ENCODE measurements around the gene NUFIP1.
"Not testable (repeated sequence)": the region's sequence is repeated elsewhere in the genome, so short reads cannot be mapped to it uniquely, and the experiment has no call there.

NUFIP1 gene

GRCh38 chr13:44989071-44989889 lies at the start of gene NUFIP1, which contains the start of gene GPALPP1:
TSS of gene NUFIP1 (minus strand) at chr13:44989471. CDS start at chr13:44989436, 35 bp downstream.
TSS of gene GPALPP1 (plus strand) at chr13:44989538. CDS start at chr13:44989655, 117 bp downstream.
- DNase-seq (ENCODE audit: low read depth in 2 of 2), result peak; percentile 93 to 94

GRCh38 chr13:45036206-45036605 lies 46.9 kb upstream of the NUFIP1 start:
- DNase-seq (ENCODE audit: low read depth in 2 of 2), result no peak

- DNase-seq (ENCODE audit: low read depth in 2 of 2), result no peak
These were observed 45.1 kb upstream of the NUFIP1 start for GRCh38 chr13:45034342-45034741.

- DNase-seq (ENCODE audit: low read depth in 2 of 2), result no peak
These were observed 35.6 kb upstream of the NUFIP1 start for GRCh38 chr13:45024847-45025246.

GRCh38 chr13:45021250-45021649 lies 32.0 kb upstream of the NUFIP1 start:
- DNase-seq (ENCODE audit: low read depth in 2 of 2), result no peak

- DNase-seq (ENCODE audit: low read depth in 2 of 2), result not testable (repeated sequence)
These were observed 30.7 kb upstream of the NUFIP1 start for GRCh38 chr13:45019981-45020380.

GRCh38 chr13:45016792-45017425 lies 27.6 kb upstream of the NUFIP1 start:
- no peak for DNase-seq (ENCODE audit: low read depth in 2 of 2)

- DNase-seq (ENCODE audit: low read depth in 2 of 2), result no peak
These were observed 26.0 kb upstream of the NUFIP1 start for GRCh38 chr13:45015300-45015699.

GRCh38 chr13:45011198-45011597 lies 21.9 kb upstream of the NUFIP1 start:
- DNase-seq (ENCODE audit: low read depth in 2 of 2), result no peak

GRCh38 chr13:45007823-45008222 lies 18.6 kb upstream of the NUFIP1 start:
- DNase-seq (ENCODE audit: low read depth in 2 of 2), result no peak

GRCh38 chr13:45007225-45007624 lies 18.0 kb upstream of the NUFIP1 start:
- no peak for DNase-seq (ENCODE audit: low read depth in 2 of 2)

- DNase-seq (ENCODE audit: low read depth in 2 of 2), result no peak
These were observed 14.8 kb upstream of the NUFIP1 start for GRCh38 chr13:45004096-45004495.

GRCh38 chr13:45003417-45003816 lies 14.1 kb upstream of the NUFIP1 start:
- DNase-seq (ENCODE audit: low read depth in 2 of 2), result no peak

GRCh38 chr13:44989941-44990340 lies 670 bp upstream of the NUFIP1 start:
- no peak for DNase-seq (ENCODE audit: low read depth in 2 of 2)

- DNase-seq (ENCODE audit: low read depth in 2 of 2), result no peak
These were observed 10.9 kb downstream of the NUFIP1 start for GRCh38 chr13:44978328-44978727.

- DNase-seq (ENCODE audit: low read depth in 2 of 2), result no peak
These were observed 12.2 kb downstream of the NUFIP1 start for GRCh38 chr13:44976949-44977583.

- no peak for DNase-seq (ENCODE audit: low read depth in 2 of 2)
These were observed 13.1 kb downstream of the NUFIP1 start for GRCh38 chr13:44976196-44976595.

- no peak for DNase-seq (ENCODE audit: low read depth in 2 of 2)
These were observed 15.0 kb downstream of the NUFIP1 start for GRCh38 chr13:44974056-44974793.

GRCh38 chr13:44972956-44973581 lies 16.2 kb downstream of the NUFIP1 start:
- DNase-seq (ENCODE audit: low read depth in 2 of 2), result no peak

GRCh38 chr13:44971656-44972595 lies 17.3 kb downstream of the NUFIP1 start:
- DNase-seq (ENCODE audit: low read depth in 2 of 2), result no peak

All from stimulated activated CD4-positive, alpha-beta T cell treated with anti-CD3 and anti-CD28 coated beads, Interleukin-4, amount 100 ng/mL, for 48 hours (primary cell).